Measurements from ENCODE around the gene KIFC1.

KIFC1 gene

GRCh38 chr6:33411632-33412005, 20.0 kb downstream of the KIFC1 start:
- no peak overlapping the region for H2AFZ ChIP-seq (ENCODE audit: low read depth)
- peaks cover 10% of the 10 kb centered on the region for H3K79me2 ChIP-seq (ENCODE audit: insufficient read depth, low read depth)
- no peaks in the 10 kb centered on the region for H3K27me3 ChIP-seq (ENCODE audit: insufficient read depth, low read depth)
- no peaks in the 10 kb centered on the region for H4K20me1 ChIP-seq (ENCODE audit: insufficient read depth)
- no peak for TF ChIP-seq CTCF (conservative IDR thresholded peaks at IDR 0.05; ENCODE audit: low read depth, low read length)
- no peaks in the 10 kb centered on the region for H3K36me3 ChIP-seq (ENCODE audit: insufficient read depth)
- H3K27ac ChIP-seq, result no peak overlapping the region
- H3K4me2 ChIP-seq, result peak overlapping the region; percentile 81
- no peak overlapping the region for H3K4me3 ChIP-seq (IDR thresholded peaks at IDR 0.05; ENCODE audit: insufficient read depth, low read depth, low read length)
- H3K9ac ChIP-seq, result peak overlapping the region; percentile 57; the same call in 1 of the 2 replicates
- peaks cover 22% of the 10 kb centered on the region for H3K4me1 ChIP-seq (ENCODE audit: low read depth, poor library complexity, severe bottlenecking)

GRCh38 chr6:33412140-33413009, 20.8 kb downstream of the KIFC1 start:
- Histone ChIP-seq H3K79me2 (ENCODE audit: insufficient read depth, low read depth) (peaks cover 17% of the 10 kb centered on the region), H4K20me1 (ENCODE audit: insufficient read depth) (no peaks in the 10 kb centered on the region), H3K4me2 (peak overlapping the region; percentile 81; the same call in 1 of the 2 replicates), H3K36me3 (ENCODE audit: insufficient read depth) (no peaks in the 10 kb centered on the region), H3K27ac (no peak overlapping the region), H3K4me3 (IDR thresholded peaks at IDR 0.05; ENCODE audit: insufficient read depth, low read depth, low read length) (no peak overlapping the region), H3K9ac (no peak overlapping the region), H3K4me1 (ENCODE audit: low read depth, poor library complexity, severe bottlenecking) (peaks cover 25% of the 10 kb centered on the region), H3K27me3 (ENCODE audit: insufficient read depth, low read depth) (no peaks in the 10 kb centered on the region), H2AFZ (ENCODE audit: low read depth) (no peak overlapping the region)
- TF ChIP-seq CTCF (conservative IDR thresholded peaks at IDR 0.05; ENCODE audit: low read depth, low read length), result no peak

GRCh38 chr6:33413241-33414120, 21.9 kb downstream of the KIFC1 start:
- Histone ChIP-seq H3K27ac (no peak overlapping the region), H3K79me2 (ENCODE audit: insufficient read depth, low read depth) (peaks cover 21% of the 10 kb centered on the region), H3K36me3 (ENCODE audit: insufficient read depth) (no peaks in the 10 kb centered on the region), H3K27me3 (ENCODE audit: insufficient read depth, low read depth) (no peaks in the 10 kb centered on the region), H4K20me1 (ENCODE audit: insufficient read depth) (no peaks in the 10 kb centered on the region), H3K4me3 (IDR thresholded peaks at IDR 0.05; ENCODE audit: insufficient read depth, low read depth, low read length) (no peak overlapping the region), H3K4me2 (no peak overlapping the region), H2AFZ (ENCODE audit: low read depth) (no peak overlapping the region), H3K4me1 (ENCODE audit: low read depth, poor library complexity, severe bottlenecking) (peaks cover 27% of the 10 kb centered on the region), H3K9ac (no peak overlapping the region)
- TF ChIP-seq CTCF (conservative IDR thresholded peaks at IDR 0.05; ENCODE audit: low read depth, low read length), result no peak

- H3K4me1 ChIP-seq (ENCODE audit: low read depth, poor library complexity, severe bottlenecking), result peaks cover 34% of the 10 kb centered on the region
- peaks cover 21% of the 10 kb centered on the region for H3K79me2 ChIP-seq (ENCODE audit: insufficient read depth, low read depth)
- no peaks in the 10 kb centered on the region for H4K20me1 ChIP-seq (ENCODE audit: insufficient read depth)
- TF ChIP-seq CTCF (conservative IDR thresholded peaks at IDR 0.05; ENCODE audit: low read depth, low read length), result 0 out of 2 replicates have a peak, but pooled peaks have one; percentile 34
- H3K27ac ChIP-seq, result no peak overlapping the region
- no peaks in the 10 kb centered on the region for H3K36me3 ChIP-seq (ENCODE audit: insufficient read depth)
- H3K4me2 ChIP-seq, result no peak overlapping the region
- no peak overlapping the region for H3K9ac ChIP-seq
- H3K27me3 ChIP-seq (ENCODE audit: insufficient read depth, low read depth), result no peaks in the 10 kb centered on the region
- no peak overlapping the region for H2AFZ ChIP-seq (ENCODE audit: low read depth)
- H3K4me3 ChIP-seq (IDR thresholded peaks at IDR 0.05; ENCODE audit: insufficient read depth, low read depth, low read length), result no peak overlapping the region
Measured at GRCh38 chr6:33414592-33415271, 23.1 kb downstream of the KIFC1 start.

All from KMS-11 (cell line).